ENCODE measurements around the gene EHHADH. TPM values are rescaled to one million over a fixed set of nuclear protein-coding genes. Genes with fewer than 3 reads are reported as not detected.

The EHHADH gene
- total and polyA plus RNA-seq, 2 of the 13 experiments (the other 11 are each of a cell fraction or from before 2014, with no cell fraction given), result 14.5 to 38.9 TPM

GRCh38 chr3:185253645-185254410 is at the start of gene EHHADH (continued):
- TF ChIP-seq NCOA2 (CRISPR knock-in tag; IDR thresholded peaks at IDR 0.05), result 0 out of 2 replicates have a peak, but pooled peaks have one; percentile 13
- TF ChIP-seq EED (CRISPR knock-in tag; IDR thresholded peaks at IDR 0.05), result peak; percentile 44; the same call in 1 of the 2 replicates
- no peak for TF ChIP-seq BRF2 (CRISPR knock-in tag; IDR thresholded peaks at IDR 0.05)
- peak; percentile 72 for TF ChIP-seq ZMYM4 (CRISPR knock-in tag; IDR thresholded peaks at IDR 0.05)
- TF ChIP-seq MATR3 (CRISPR knock-in tag; IDR thresholded peaks at IDR 0.05), result no peak
- TF ChIP-seq PBX3 (CRISPR knock-in tag; IDR thresholded peaks at IDR 0.05; ENCODE audit: borderline replicate concordance), result 0 out of 2 replicates have a peak, but pooled peaks have one; percentile 39
- TF ChIP-seq SMYD3 (CRISPR knock-in tag; IDR thresholded peaks at IDR 0.05), result no peak
- no peak for TF ChIP-seq SNRNP70 (IDR thresholded peaks at IDR 0.05; ENCODE audit: low read depth, low read length)
- no peak for TF ChIP-seq ZNF17 (CRISPR knock-in tag; IDR thresholded peaks at IDR 0.05)
- peak; percentile 62; the same call in 1 of the 2 replicates for TF ChIP-seq MEIS1 (CRISPR knock-in tag; IDR thresholded peaks at IDR 0.05; ENCODE audit: borderline replicate concordance)
- peak; percentile 57; the same call in 1 of the 2 replicates for TF ChIP-seq SIN3A (IDR thresholded peaks at IDR 0.05; ENCODE audit: borderline replicate concordance, low read depth, low read length)
- TF ChIP-seq ZNF3 (CRISPR knock-in tag; IDR thresholded peaks at IDR 0.05), result no peak
- peak; percentile 57; the same call in 1 of the 2 replicates for TF ChIP-seq NCOA1 (CRISPR knock-in tag; IDR thresholded peaks at IDR 0.05)
- peak; percentile 49 for TF ChIP-seq MAX (IDR thresholded peaks at IDR 0.05)
- no peak for TF ChIP-seq ZNF496 (CRISPR knock-in tag; IDR thresholded peaks at IDR 0.05; ENCODE audit: insufficient replicate concordance)
- TF ChIP-seq NFE2L2 (IDR thresholded peaks at IDR 0.05; ENCODE audit: low read length), result no peak
- peak; percentile 42 for TF ChIP-seq SRSF1 (optimal IDR thresholded peaks at IDR 0.05; ENCODE audit: low read depth, low read length)
- no peak for TF ChIP-seq ZNF20 (CRISPR knock-in tag; IDR thresholded peaks at IDR 0.05)
- TF ChIP-seq, protein P1, sequence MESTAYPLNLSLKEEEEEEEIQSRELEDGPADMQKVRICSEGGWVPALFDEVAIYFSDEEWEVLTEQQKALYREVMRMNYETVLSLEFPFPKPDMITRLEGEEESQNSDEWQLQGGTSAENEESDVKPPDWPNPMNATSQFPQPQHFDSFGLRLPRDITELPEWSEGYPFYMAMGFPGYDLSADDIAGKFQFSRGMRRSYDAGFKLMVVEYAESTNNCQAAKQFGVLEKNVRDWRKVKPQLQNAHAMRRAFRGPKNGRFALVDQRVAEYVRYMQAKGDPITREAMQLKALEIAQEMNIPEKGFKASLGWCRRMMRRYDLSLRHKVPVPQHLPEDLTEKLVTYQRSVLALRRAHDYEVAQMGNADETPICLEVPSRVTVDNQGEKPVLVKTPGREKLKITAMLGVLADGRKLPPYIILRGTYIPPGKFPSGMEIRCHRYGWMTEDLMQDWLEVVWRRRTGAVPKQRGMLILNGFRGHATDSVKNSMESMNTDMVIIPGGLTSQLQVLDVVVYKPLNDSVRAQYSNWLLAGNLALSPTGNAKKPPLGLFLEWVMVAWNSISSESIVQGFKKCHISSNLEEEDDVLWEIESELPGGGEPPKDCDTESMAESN (CRISPR knock-in tag; conservative IDR thresholded peaks at IDR 0.05), result 0 out of 2 replicates have a peak, but pooled peaks have one; percentile 70
- TF ChIP-seq, protein P2, sequence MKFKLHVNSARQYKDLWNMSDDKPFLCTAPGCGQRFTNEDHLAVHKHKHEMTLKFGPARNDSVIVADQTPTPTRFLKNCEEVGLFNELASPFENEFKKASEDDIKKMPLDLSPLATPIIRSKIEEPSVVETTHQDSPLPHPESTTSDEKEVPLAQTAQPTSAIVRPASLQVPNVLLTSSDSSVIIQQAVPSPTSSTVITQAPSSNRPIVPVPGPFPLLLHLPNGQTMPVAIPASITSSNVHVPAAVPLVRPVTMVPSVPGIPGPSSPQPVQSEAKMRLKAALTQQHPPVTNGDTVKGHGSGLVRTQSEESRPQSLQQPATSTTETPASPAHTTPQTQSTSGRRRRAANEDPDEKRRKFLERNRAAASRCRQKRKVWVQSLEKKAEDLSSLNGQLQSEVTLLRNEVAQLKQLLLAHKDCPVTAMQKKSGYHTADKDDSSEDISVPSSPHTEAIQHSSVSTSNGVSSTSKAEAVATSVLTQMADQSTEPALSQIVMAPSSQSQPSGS (CRISPR knock-in tag; IDR thresholded peaks at IDR 0.05), result peak; percentile 36; the same call in 1 of the 2 replicates
- TF ChIP-seq HOXA3 (CRISPR knock-in tag; IDR thresholded peaks at IDR 0.05), result 0 out of 2 replicates have a peak, but pooled peaks have one; percentile 48
- peak; percentile 83; the same call in 1 of the 2 replicates for TF ChIP-seq BRD4 (CRISPR knock-in tag; IDR thresholded peaks at IDR 0.05)
- TF ChIP-seq BORCS8-MEF2B (CRISPR knock-in tag; IDR thresholded peaks at IDR 0.05), result peak; percentile 39; the same call in 1 of the 2 replicates
- TF ChIP-seq ZNF136 (CRISPR knock-in tag; IDR thresholded peaks at IDR 0.05; ENCODE audit: low read depth), result 0 out of 2 replicates have a peak, but pooled peaks have one; percentile 18
